Left lobe of liver (tissue), 2 donors: ENCODE results near the gene DPEP2NB. TPM values are rescaled to one million over a fixed set of nuclear protein-coding genes. Genes with fewer than 3 reads are reported as not detected.
"Not testable (repeated sequence)": the region's sequence is repeated elsewhere in the genome, so short reads cannot be mapped to it uniquely, and the experiment has no call there.

Experiments used
- ATAC-seq: fragments of 200-7000 bp; cut with Tn5 transposase; one replicate; pipeline ENCODE4 v1.9.1; 2020; ENCODE audit warnings: mild to moderate bottlenecking, moderate library complexity
- DNase-seq: peaks from one replicate; pipeline ENCODE4 v3.0.0-alpha.2; 2020; ENCODE audit warnings: low spot score
- total RNA-seq: library from RNA; stranded (reverse); gene quantifications from one replicate; pipeline ENCODE4 v1.2.1, GENCODE V29; 2021
- donor health status: DM: no; HTN: no; CAD: no; lungs with moderate emphysema.
- donor health status: DM: no; HTN: yes; CAD: no.

The DPEP2NB gene
- total RNA-seq, result not detected

- DNase-seq (no peak), ATAC-seq (no peak)
Observed at GRCh38 chr16:68015681-68016080, at the start of gene DPEP2NB. TSS of gene DPEP2NB (minus strand) at chr16:68015911. CDS start at chr16:68015770, 141 bp downstream.

- peak; percentile 86 for ATAC-seq
- DNase-seq, result peak; percentile 74
Observed at GRCh38 chr16:68064791-68065365, 49.2 kb upstream of the DPEP2NB start.

GRCh38 chr16:68062910-68063393 lies 47.2 kb upstream of the DPEP2NB start:
- no peak for DNase-seq
- no peak for ATAC-seq

- ATAC-seq (no peak), DNase-seq (no peak)
Observed at GRCh38 chr16:68061396-68061795, 45.7 kb upstream of the DPEP2NB start.

- DNase-seq, result no peak
- ATAC-seq, result no peak
Observed at GRCh38 chr16:68059804-68060203, 44.1 kb upstream of the DPEP2NB start.

- DNase-seq, result no peak
- ATAC-seq, result no peak
Observed at GRCh38 chr16:68055395-68055794, 39.7 kb upstream of the DPEP2NB start.

- no peak for ATAC-seq
- DNase-seq, result no peak
Observed at GRCh38 chr16:68049449-68049848, 33.7 kb upstream of the DPEP2NB start.

GRCh38 chr16:68047987-68048386 lies 32.3 kb upstream of the DPEP2NB start:
- DNase-seq (no peak), ATAC-seq (no peak)

- DNase-seq (no peak), ATAC-seq (no peak)
Observed at GRCh38 chr16:68046106-68046505, 30.4 kb upstream of the DPEP2NB start.

- DNase-seq, result no peak
- no peak for ATAC-seq
Observed at GRCh38 chr16:68041783-68042182, 26.1 kb upstream of the DPEP2NB start.

GRCh38 chr16:68040506-68041288 lies 25.0 kb upstream of the DPEP2NB start:
- peak; percentile 87 for DNase-seq

GRCh38 chr16:68037841-68038597 lies 22.3 kb upstream of the DPEP2NB start:
- ATAC-seq (no peak), DNase-seq (no peak)

More at GRCh38 chr16:68040506-68041288, 25.0 kb upstream of the DPEP2NB start:
- peak; percentile 100 for ATAC-seq

GRCh38 chr16:68035227-68035626 lies 19.5 kb upstream of the DPEP2NB start:
- no peak for ATAC-seq
- DNase-seq, result no peak

GRCh38 chr16:68033101-68033500 lies 17.4 kb upstream of the DPEP2NB start:
- no peak for DNase-seq

GRCh38 chr16:68031951-68032350 lies 16.2 kb upstream of the DPEP2NB start:
- ATAC-seq (no peak), DNase-seq (no peak)

More at GRCh38 chr16:68033101-68033500, 17.4 kb upstream of the DPEP2NB start:
- ATAC-seq, result no peak

- ATAC-seq, DNase-seq: not testable (repeated sequence)
Observed at GRCh38 chr16:68030108-68030507, 14.4 kb upstream of the DPEP2NB start.

GRCh38 chr16:68028996-68029395 lies 13.3 kb upstream of the DPEP2NB start:
- DNase-seq (no peak), ATAC-seq (no peak)

- DNase-seq, result peak; percentile 97
- peak; percentile 97 for ATAC-seq
Observed at GRCh38 chr16:68022728-68023537, 7.2 kb upstream of the DPEP2NB start, which contains the start of the genes DDX28 and DUS2. TSS of gene DDX28 (minus strand) at chr16:68023232. CDS start at chr16:68023202, 30 bp downstream. TSS of gene DUS2 (plus strand) at chr16:68023284. CDS start at chr16:68038024, 14,740 bp downstream.

- ATAC-seq (peak; percentile 12), DNase-seq (no peak)
Observed at GRCh38 chr16:68022278-68022727, 6.6 kb upstream of the DPEP2NB start.

- ATAC-seq (no peak), DNase-seq (no peak)
Observed at GRCh38 chr16:68021490-68021889, 5.8 kb upstream of the DPEP2NB start.
